GM23338 (cell line): ENCODE results near the gene FIGNL1. TPM values are rescaled to one million over a fixed set of nuclear protein-coding genes. Genes with fewer than 3 reads are reported as not detected.

ENCODE experiments used
- ATAC-seq: fragments of 200-7000 bp; cut with Tn5 transposase; 3 replicates; pipeline ENCODE4 v1.9.1; 2020
- DNase-seq: peaks from one replicate; pipeline ENCODE4 v3.0.0-alpha.2; 2015; ENCODE audit warnings: low spot score
- H2AFZ ChIP-seq: fragments of 200-600 bp; sonication (generic); 2 replicates; pipeline ENCODE4 v1.8.0; 2016; ENCODE audit warnings: antibody characterized with exemption, mild to moderate bottlenecking, moderate library complexity
- H3F3A ChIP-seq: fragments of 200-600 bp; sonication (generic); replicated peaks from 2 replicates; pipeline ENCODE4 v1.8.0; 2017; ENCODE audit warnings: antibody characterized with exemption, mixed run types, low read depth
- H3K27ac ChIP-seq: fragments of 200-600 bp; sonication (generic); 2 replicates; pipeline ENCODE4 v1.6.1; 2016; ENCODE audit warnings: low read depth
- H3K27me3 ChIP-seq: fragments of 200-600 bp; sonication (generic); 2 replicates; pipeline ENCODE4 v1.8.0; 2016; ENCODE audit warnings: mild to moderate bottlenecking, mixed run types, moderate library complexity; ENCODE audit not compliant: insufficient read depth
- H3K36me3 ChIP-seq: fragments of 200-600 bp; sonication (generic); 2 replicates; pipeline ENCODE4 v1.8.0; 2016; ENCODE audit warnings: mild to moderate bottlenecking; ENCODE audit not compliant: insufficient read depth
- H3K4me1 ChIP-seq: fragments of 200-600 bp; sonication (generic); 2 replicates; pipeline ENCODE4 v1.8.0; 2016; ENCODE audit warnings: mild to moderate bottlenecking, moderate library complexity; ENCODE audit not compliant: insufficient read depth
- H3K4me2 ChIP-seq: fragments of 200-600 bp; sonication (generic); 2 replicates; pipeline ENCODE4 v1.7.1; 2017; ENCODE audit warnings: mixed run types
- H3K4me3 ChIP-seq: fragments of 200-600 bp; sonication (generic); 2 replicates; pipeline ENCODE4 v1.6.1; 2016; ENCODE audit warnings: mixed run types
- H3K79me2 ChIP-seq: fragments of 200-600 bp; sonication (generic); replicated peaks from 2 replicates; pipeline ENCODE4 v1.8.0; 2017; ENCODE audit warnings: mild to moderate bottlenecking; ENCODE audit not compliant: insufficient read depth
- H3K9me2 ChIP-seq: fragments of 200-600 bp; sonication (generic); 2 replicates; pipeline ENCODE4 v1.8.0; 2017; ENCODE audit not compliant: insufficient read depth
- H4K20me1 ChIP-seq: fragments of 200-600 bp; sonication (generic); replicated peaks from 2 replicates; pipeline ENCODE4 v1.8.0; 2017; ENCODE audit warnings: mild to moderate bottlenecking; ENCODE audit not compliant: insufficient read depth
- H3K27ac Mint-ChIP-seq: 2 replicates; pipeline ENCODE4 v1.8.0; 2020; ENCODE audit warnings: inconsistent platforms, mild to moderate bottlenecking, moderate library complexity, mixed read lengths
- H3K27me3 Mint-ChIP-seq: 3 replicates; pipeline ENCODE4 v1.8.0; 2022; ENCODE audit warnings: low read depth, mild to moderate bottlenecking, moderate library complexity, mixed read lengths, inconsistent platforms; ENCODE audit not compliant: insufficient read depth, poor library complexity
- H3K36me3 Mint-ChIP-seq: 3 replicates; pipeline ENCODE4 v1.8.0; 2021; ENCODE audit warnings: low read depth, mild to moderate bottlenecking, inconsistent platforms, moderate library complexity, mixed read lengths
- H3K4me1 Mint-ChIP-seq: 3 replicates; pipeline ENCODE4 v1.8.0; 2020; ENCODE audit warnings: mild to moderate bottlenecking, inconsistent platforms, mixed read lengths
- H3K4me3 Mint-ChIP-seq: 3 replicates; pipeline ENCODE4 v1.8.0; 2021; ENCODE audit warnings: moderate library complexity, mild to moderate bottlenecking, inconsistent platforms, mixed read lengths
- H3K9me3 Mint-ChIP-seq: 3 replicates; pipeline ENCODE4 v1.8.0; 2020; ENCODE audit warnings: moderate library complexity, mild to moderate bottlenecking, inconsistent platforms, mixed read lengths
- CREB1 ChIP-seq: fragments of 250-450 bp; sonication (Bioruptor Pico); IDR thresholded peaks from 2 replicates; pipeline ENCODE4 v1.5.0; 2020; ENCODE audit warnings: low read depth, mild to moderate bottlenecking, moderate library complexity
- CTCF ChIP-seq, 2 experiments: fragments of 200-600 bp in 1 of 2; sonication (generic) in 1 of 2; conservative IDR thresholded peaks; 2 replicates each; pipeline versions ENCODE4 v1.5.1 to v1.6.1; 2016 to 2017; ENCODE audit warnings: antibody characterized with exemption in 2 of 2, low read depth in 2 of 2, mild to moderate bottlenecking in 2 of 2, moderate library complexity in 1 of 2
- ETS1 ChIP-seq: IDR thresholded peaks from 2 replicates; pipeline ENCODE4 v1.6.1; 2016; ENCODE audit warnings: antibody characterized with exemption
- EZH2 ChIP-seq: fragments of 200-600 bp; sonication (generic); IDR thresholded peaks from one replicate; pipeline ENCODE4 v1.8.0; 2017; ENCODE audit warnings: antibody characterized with exemption, mild to moderate bottlenecking, low read depth; ENCODE audit not compliant: unreplicated experiment
- EZH2phosphoT487 ChIP-seq: fragments of 200-600 bp; sonication (generic); IDR thresholded peaks from one replicate; pipeline ENCODE4 v1.8.1; 2018; ENCODE audit warnings: antibody characterized with exemption; ENCODE audit not compliant: unreplicated experiment
- JUNB ChIP-seq: IDR thresholded peaks from one replicate; pipeline ENCODE4 v1.6.1; 2016; ENCODE audit warnings: antibody characterized with exemption; ENCODE audit not compliant: unreplicated experiment
- NANOG ChIP-seq: IDR thresholded peaks from 2 replicates; pipeline ENCODE4 v1.6.1; 2016; ENCODE audit warnings: antibody characterized with exemption, borderline replicate concordance
- POLR2AphosphoS5 ChIP-seq: IDR thresholded peaks from 2 replicates; pipeline ENCODE4 v1.6.1; 2016; ENCODE audit warnings: antibody characterized with exemption, low read depth
- REST ChIP-seq: IDR thresholded peaks from one replicate; pipeline ENCODE4 v1.6.1; 2018; ENCODE audit warnings: antibody characterized with exemption; ENCODE audit not compliant: unreplicated experiment
- STAT1 ChIP-seq: IDR thresholded peaks from one replicate; pipeline ENCODE4 v1.6.1; 2016; ENCODE audit warnings: antibody characterized with exemption; ENCODE audit not compliant: unreplicated experiment
- ZNF114 ChIP-seq: fragments of 250-450 bp; sonication (Bioruptor Pico); IDR thresholded peaks from 2 replicates; pipeline ENCODE4 v1.5.0; 2020; ENCODE audit warnings: mild to moderate bottlenecking, moderate library complexity
- ZNF331 ChIP-seq: fragments of 250-450 bp; sonication (Bioruptor Pico); IDR thresholded peaks from 2 replicates; pipeline ENCODE4 v1.5.0; 2020; ENCODE audit warnings: low read depth, mild to moderate bottlenecking, moderate library complexity
- ZNF462 ChIP-seq: fragments of 250-450 bp; sonication (Bioruptor Pico); IDR thresholded peaks from 2 replicates; pipeline ENCODE4 v1.5.0; 2020; ENCODE audit warnings: mild to moderate bottlenecking, moderate library complexity
- polyA plus RNA-seq: library from polyadenylated mRNA; unstranded; fragments of >200 nt; fragmentation: Nextera tagmentation; extraction: Ambion mirVana; gene quantifications from 2 replicates; pipeline ENCODE4 v1.2.1, GENCODE V29; 2016
- total RNA-seq: library from RNA; depleted of rRNA; stranded (reverse); fragments of >200 nt; shearing (Covaris generic); gene quantifications from 2 replicates; pipeline ENCODE4 v1.2.3, GENCODE V29; 2014

FIGNL1 gene
- total and polyA plus RNA-seq, 2 experiments from 2014 or later: 6.6 to 24.9 TPM

GRCh38 chr7:50423860-50424259, 26.3 kb downstream of the FIGNL1 start:
- no peaks in the 10 kb centered on the region for H4K20me1 ChIP-seq
- Mint-ChIP-seq H3K4me3 (no peak overlapping the region), H3K36me3 (no peaks in the 10 kb centered on the region), H3K27ac (no peak overlapping the region), H3K4me1 (peaks cover 25% of the 10 kb centered on the region), H3K9me3 (no peaks in the 10 kb centered on the region), H3K27me3 (peaks cover 1% of the 10 kb centered on the region)
- no peaks in the 10 kb centered on the region for H3F3A ChIP-seq
- H3K27me3 ChIP-seq: no peaks in the 10 kb centered on the region
- H3K9me2 ChIP-seq: 0 out of 2 replicates have a peak, but pooled peaks cover 5% of the 10 kb centered on the region
- no peak overlapping the region for H3K27ac ChIP-seq
- TF ChIP-seq ZNF462 (CRISPR knock-in tag): no peak
- no peak for TF ChIP-seq JUNB
- no peak for TF ChIP-seq CREB1 (CRISPR knock-in tag)
- TF ChIP-seq STAT1: no peak
- TF ChIP-seq REST: no peak
- TF ChIP-seq ZNF331 (CRISPR knock-in tag): no peak
- TF ChIP-seq EZH2: no peak
- TF ChIP-seq CTCF (conservative IDR thresholded peaks at IDR 0.05; ENCODE audit: low read depth in 2 of 2): no peak
- TF ChIP-seq EZH2phosphoT487: no peak
- no peak for TF ChIP-seq POLR2AphosphoS5
- TF ChIP-seq ETS1: no peak
- TF ChIP-seq ZNF114 (CRISPR knock-in tag): no peak
- no peak for TF ChIP-seq NANOG
- H3K79me2 ChIP-seq: no peaks in the 10 kb centered on the region
- no peak overlapping the region for H2AFZ ChIP-seq
- ATAC-seq (no peak), DNase-seq (no peak)
- no peaks in the 10 kb centered on the region for H3K36me3 ChIP-seq
- H3K4me1 ChIP-seq: peaks cover 21% of the 10 kb centered on the region
- no peak overlapping the region for H3K4me3 ChIP-seq
- H3K4me2 ChIP-seq: no peak overlapping the region
